HG02610 (cell line): ENCODE results near the gene CCL23.
"Not testable (repeated sequence)": the region's sequence is repeated elsewhere in the genome, so short reads cannot be mapped to it uniquely, and the experiment has no call there.

Experiments used
- ATAC-seq: cut with Tn5 transposase; IDR thresholded peaks from one replicate; pipeline ENCODE4 v1.9.1; 2021; ENCODE audit warnings: mild to moderate bottlenecking, moderate library complexity; ENCODE audit not compliant: unreplicated experiment

Gene CCL23

GRCh38 chr17:36004594-36005108 is 13.1 kb downstream of the CCL23 start:
- ATAC-seq, result no peak

GRCh38 chr17:36002631-36003030 is 15.1 kb downstream of the CCL23 start:
- peak; percentile 36 for ATAC-seq

- ATAC-seq, result no peak
Observed at GRCh38 chr17:36001862-36002603, 15.7 kb downstream of the CCL23 start.

GRCh38 chr17:36001110-36001771 is 16.5 kb downstream of the CCL23 start, which contains the start of gene CCL15:
Gene CCL15, minus strand, starts transcription at chr17:36001553. Its CDS starts 61 bp downstream, at chr17:36001492.
- ATAC-seq, result no peak

- ATAC-seq, result no peak
Observed at GRCh38 chr17:36000732-36001109, 17.1 kb downstream of the CCL23 start.

GRCh38 chr17:35998756-35999155 is 19.0 kb downstream of the CCL23 start:
- no peak for ATAC-seq

GRCh38 chr17:35998018-35998545 is 19.7 kb downstream of the CCL23 start:
- no peak for ATAC-seq

GRCh38 chr17:35995346-35995745 is 22.4 kb downstream of the CCL23 start:
- not testable (repeated sequence) for ATAC-seq

GRCh38 chr17:35991075-35991474 is 26.7 kb downstream of the CCL23 start:
- no peak for ATAC-seq

GRCh38 chr17:35988164-35988563 is 29.6 kb downstream of the CCL23 start:
- ATAC-seq, result no peak

GRCh38 chr17:35986643-35987042 is 31.1 kb downstream of the CCL23 start, which contains the start of gene CCL14:
Gene CCL14, minus strand, starts transcription at chr17:35986729. Its CDS starts 80 bp downstream, at chr17:35986649.
- no peak for ATAC-seq

- ATAC-seq, result no peak
Observed at GRCh38 chr17:35984140-35984539, 33.6 kb downstream of the CCL23 start.

- ATAC-seq, result no peak
Observed at GRCh38 chr17:35982409-35983191, 35.2 kb downstream of the CCL23 start.

- ATAC-seq, result no peak
Observed at GRCh38 chr17:35981908-35982330, 35.9 kb downstream of the CCL23 start.

- no peak for ATAC-seq
Observed at GRCh38 chr17:35981246-35981645, 36.5 kb downstream of the CCL23 start, which contains the start of gene CCL16. Gene CCL16, minus strand, starts transcription at chr17:35981497. Its CDS starts 77 bp downstream, at chr17:35981420.

- no peak for ATAC-seq
Observed at GRCh38 chr17:35978346-35978745, 39.4 kb downstream of the CCL23 start.

GRCh38 chr17:35977509-35977908 is 40.3 kb downstream of the CCL23 start:
- ATAC-seq, result no peak

GRCh38 chr17:35973333-35974260 is 44.2 kb downstream of the CCL23 start:
- no peak for ATAC-seq

GRCh38 chr17:35972945-35973332 is 44.8 kb downstream of the CCL23 start:
- no peak for ATAC-seq

- no peak for ATAC-seq
Observed at GRCh38 chr17:35972535-35972934, 45.2 kb downstream of the CCL23 start.
